ENCODE measurements around the gene BNIP3.

The BNIP3 gene

GRCh38 chr10:131977323-131978096 is 4.2 kb downstream of the BNIP3 start:
- Mint-ChIP-seq H3K4me3 (no peak overlapping the region), H3K27me3 (no peaks in the 10 kb centered on the region), H3K4me1 (ENCODE audit: low read depth) (peaks cover 75% of the 10 kb centered on the region), H3K9me3 (no peaks in the 10 kb centered on the region), H3K27ac (peak overlapping the region; percentile 36), H3K36me3 (ENCODE audit: low read depth) (peaks cover 46% of the 10 kb centered on the region)

- Mint-ChIP-seq H3K36me3 (ENCODE audit: low read depth) (peaks cover 62% of the 10 kb centered on the region), H3K27ac (peak overlapping the region; percentile 68), H3K4me1 (ENCODE audit: low read depth) (peaks cover 84% of the 10 kb centered on the region), H3K9me3 (no peaks in the 10 kb centered on the region), H3K4me3 (no peak overlapping the region), H3K27me3 (no peaks in the 10 kb centered on the region)
Measured at GRCh38 chr10:131975796-131976195, 5.9 kb downstream of the BNIP3 start.

GRCh38 chr10:131975003-131975402 is 6.7 kb downstream of the BNIP3 start:
- Mint-ChIP-seq H3K4me3 (no peak overlapping the region), H3K4me1 (ENCODE audit: low read depth) (peaks cover 81% of the 10 kb centered on the region), H3K27me3 (no peaks in the 10 kb centered on the region), H3K9me3 (no peaks in the 10 kb centered on the region), H3K36me3 (ENCODE audit: low read depth) (peaks cover 70% of the 10 kb centered on the region), H3K27ac (no peak overlapping the region)

GRCh38 chr10:131974034-131974817 is 7.5 kb downstream of the BNIP3 start:
- H3K9me3 Mint-ChIP-seq: no peaks in the 10 kb centered on the region
- peaks cover 71% of the 10 kb centered on the region for H3K36me3 Mint-ChIP-seq (ENCODE audit: low read depth)
- peak overlapping the region; percentile 70 for H3K4me3 Mint-ChIP-seq
- no peak overlapping the region for H3K27ac Mint-ChIP-seq
- no peaks in the 10 kb centered on the region for H3K27me3 Mint-ChIP-seq
- H3K4me1 Mint-ChIP-seq (ENCODE audit: low read depth): peaks cover 74% of the 10 kb centered on the region

GRCh38 chr10:131973160-131973951 is 8.4 kb downstream of the BNIP3 start:
- Mint-ChIP-seq H3K9me3 (no peaks in the 10 kb centered on the region), H3K27ac (peak overlapping the region; percentile 88), H3K27me3 (no peaks in the 10 kb centered on the region), H3K36me3 (ENCODE audit: low read depth) (peaks cover 75% of the 10 kb centered on the region), H3K4me1 (ENCODE audit: low read depth) (peaks cover 65% of the 10 kb centered on the region), H3K4me3 (peak overlapping the region; percentile 70)

- H3K27ac Mint-ChIP-seq: peak overlapping the region; percentile 88
- no peaks in the 10 kb centered on the region for H3K27me3 Mint-ChIP-seq
- peak overlapping the region; percentile 70 for H3K4me3 Mint-ChIP-seq
- peaks cover 71% of the 10 kb centered on the region for H3K36me3 Mint-ChIP-seq (ENCODE audit: low read depth)
- H3K9me3 Mint-ChIP-seq: no peaks in the 10 kb centered on the region
- H3K4me1 Mint-ChIP-seq (ENCODE audit: low read depth): peaks cover 57% of the 10 kb centered on the region
Measured at GRCh38 chr10:131972474-131973071, 9.2 kb downstream of the BNIP3 start.

- H3K4me3 Mint-ChIP-seq: no peak overlapping the region
- H3K4me1 Mint-ChIP-seq (ENCODE audit: low read depth): peaks cover 49% of the 10 kb centered on the region
- H3K9me3 Mint-ChIP-seq: no peaks in the 10 kb centered on the region
- peaks cover 72% of the 10 kb centered on the region for H3K36me3 Mint-ChIP-seq (ENCODE audit: low read depth)
- H3K27ac Mint-ChIP-seq: peak overlapping the region; percentile 88
- no peaks in the 10 kb centered on the region for H3K27me3 Mint-ChIP-seq
Measured at GRCh38 chr10:131971591-131971990, 10.1 kb downstream of the BNIP3 start.

GRCh38 chr10:131970946-131971345 is 10.8 kb downstream of the BNIP3 start:
- Mint-ChIP-seq H3K4me1 (ENCODE audit: low read depth) (peaks cover 42% of the 10 kb centered on the region), H3K4me3 (no peak overlapping the region), H3K27ac (peak overlapping the region; percentile 52), H3K9me3 (no peaks in the 10 kb centered on the region), H3K36me3 (ENCODE audit: low read depth) (peaks cover 75% of the 10 kb centered on the region), H3K27me3 (no peaks in the 10 kb centered on the region)

- no peak overlapping the region for H3K4me3 Mint-ChIP-seq
- H3K36me3 Mint-ChIP-seq (ENCODE audit: low read depth): peaks cover 72% of the 10 kb centered on the region
- H3K27ac Mint-ChIP-seq: no peak overlapping the region
- H3K27me3 Mint-ChIP-seq: no peaks in the 10 kb centered on the region
- H3K9me3 Mint-ChIP-seq: no peaks in the 10 kb centered on the region
- peaks cover 39% of the 10 kb centered on the region for H3K4me1 Mint-ChIP-seq (ENCODE audit: low read depth)
Measured at GRCh38 chr10:131968949-131969348, 12.8 kb downstream of the BNIP3 start.

- H3K9me3 Mint-ChIP-seq: no peaks in the 10 kb centered on the region
- H3K4me1 Mint-ChIP-seq (ENCODE audit: low read depth): peaks cover 19% of the 10 kb centered on the region
- no peak overlapping the region for H3K27ac Mint-ChIP-seq
- H3K36me3 Mint-ChIP-seq (ENCODE audit: low read depth): peaks cover 39% of the 10 kb centered on the region
- no peak overlapping the region for H3K4me3 Mint-ChIP-seq
- no peaks in the 10 kb centered on the region for H3K27me3 Mint-ChIP-seq
Measured at GRCh38 chr10:131964298-131964697, 17.4 kb downstream of the BNIP3 start.

- Mint-ChIP-seq H3K9me3 (no peaks in the 10 kb centered on the region), H3K4me1 (ENCODE audit: low read depth) (peaks cover 19% of the 10 kb centered on the region), H3K27me3 (no peaks in the 10 kb centered on the region), H3K27ac (no peak overlapping the region), H3K4me3 (no peak overlapping the region), H3K36me3 (ENCODE audit: low read depth) (peaks cover 34% of the 10 kb centered on the region)
Measured at GRCh38 chr10:131963811-131964210, 17.9 kb downstream of the BNIP3 start.

GRCh38 chr10:131963350-131963749 is 18.4 kb downstream of the BNIP3 start:
- H3K4me1 Mint-ChIP-seq (ENCODE audit: low read depth): peaks cover 19% of the 10 kb centered on the region
- no peak overlapping the region for H3K27ac Mint-ChIP-seq
- H3K9me3 Mint-ChIP-seq: no peaks in the 10 kb centered on the region
- H3K36me3 Mint-ChIP-seq (ENCODE audit: low read depth): peaks cover 29% of the 10 kb centered on the region
- no peaks in the 10 kb centered on the region for H3K27me3 Mint-ChIP-seq
- no peak overlapping the region for H3K4me3 Mint-ChIP-seq

GRCh38 chr10:131961777-131962662 is 19.7 kb downstream of the BNIP3 start:
- H3K27ac Mint-ChIP-seq: no peak overlapping the region
- H3K4me1 Mint-ChIP-seq (ENCODE audit: low read depth): peaks cover 19% of the 10 kb centered on the region
- no peak overlapping the region for H3K4me3 Mint-ChIP-seq
- no peaks in the 10 kb centered on the region for H3K9me3 Mint-ChIP-seq
- H3K36me3 Mint-ChIP-seq (ENCODE audit: low read depth): peaks cover 31% of the 10 kb centered on the region
- H3K27me3 Mint-ChIP-seq: no peaks in the 10 kb centered on the region

Measured in stimulated activated naive CD8-positive, alpha-beta T cell treated with anti-CD3 and anti-CD28 coated beads, Interleukin-15, Interleukin-2, amounts not matched to agents 100 ng/mL and 50 ng/mL, for 24 hours (primary cell).